GM10266 (cell line): ENCODE measurements around the gene FNDC11.

Experiments
- DNase-seq: peaks from one replicate; pipeline ENCODE4 v3.0.0; 2012; ENCODE audit errors: extremely low spot score
- TF ChIP-seq, protein P1 (sequence below): IDR thresholded peaks from 2 replicates; pipeline ENCODE4 v1.5.1; 2012; ENCODE audit warnings: mild to moderate bottlenecking, low read depth; ENCODE audit not compliant: control insufficient read depth, insufficient read depth; ENCODE audit errors: missing control alignments

FNDC11 gene, protein sequence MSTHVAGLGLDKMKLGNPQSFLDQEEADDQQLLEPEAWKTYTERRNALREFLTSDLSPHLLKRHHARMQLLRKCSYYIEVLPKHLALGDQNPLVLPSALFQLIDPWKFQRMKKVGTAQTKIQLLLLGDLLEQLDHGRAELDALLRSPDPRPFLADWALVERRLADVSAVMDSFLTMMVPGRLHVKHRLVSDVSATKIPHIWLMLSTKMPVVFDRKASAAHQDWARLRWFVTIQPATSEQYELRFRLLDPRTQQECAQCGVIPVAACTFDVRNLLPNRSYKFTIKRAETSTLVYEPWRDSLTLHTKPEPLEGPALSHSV

GRCh38 chr20:63553933-63554290, at the start of gene FNDC11:
TSS of gene FNDC11 (plus strand) at chr20:63554159. CDS start at chr20:63555664, 1,505 bp downstream.
- peak; percentile 73 for DNase-seq
- TF ChIP-seq, protein P1, sequence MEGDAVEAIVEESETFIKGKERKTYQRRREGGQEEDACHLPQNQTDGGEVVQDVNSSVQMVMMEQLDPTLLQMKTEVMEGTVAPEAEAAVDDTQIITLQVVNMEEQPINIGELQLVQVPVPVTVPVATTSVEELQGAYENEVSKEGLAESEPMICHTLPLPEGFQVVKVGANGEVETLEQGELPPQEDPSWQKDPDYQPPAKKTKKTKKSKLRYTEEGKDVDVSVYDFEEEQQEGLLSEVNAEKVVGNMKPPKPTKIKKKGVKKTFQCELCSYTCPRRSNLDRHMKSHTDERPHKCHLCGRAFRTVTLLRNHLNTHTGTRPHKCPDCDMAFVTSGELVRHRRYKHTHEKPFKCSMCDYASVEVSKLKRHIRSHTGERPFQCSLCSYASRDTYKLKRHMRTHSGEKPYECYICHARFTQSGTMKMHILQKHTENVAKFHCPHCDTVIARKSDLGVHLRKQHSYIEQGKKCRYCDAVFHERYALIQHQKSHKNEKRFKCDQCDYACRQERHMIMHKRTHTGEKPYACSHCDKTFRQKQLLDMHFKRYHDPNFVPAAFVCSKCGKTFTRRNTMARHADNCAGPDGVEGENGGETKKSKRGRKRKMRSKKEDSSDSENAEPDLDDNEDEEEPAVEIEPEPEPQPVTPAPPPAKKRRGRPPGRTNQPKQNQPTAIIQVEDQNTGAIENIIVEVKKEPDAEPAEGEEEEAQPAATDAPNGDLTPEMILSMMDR: no peak

DNA sequence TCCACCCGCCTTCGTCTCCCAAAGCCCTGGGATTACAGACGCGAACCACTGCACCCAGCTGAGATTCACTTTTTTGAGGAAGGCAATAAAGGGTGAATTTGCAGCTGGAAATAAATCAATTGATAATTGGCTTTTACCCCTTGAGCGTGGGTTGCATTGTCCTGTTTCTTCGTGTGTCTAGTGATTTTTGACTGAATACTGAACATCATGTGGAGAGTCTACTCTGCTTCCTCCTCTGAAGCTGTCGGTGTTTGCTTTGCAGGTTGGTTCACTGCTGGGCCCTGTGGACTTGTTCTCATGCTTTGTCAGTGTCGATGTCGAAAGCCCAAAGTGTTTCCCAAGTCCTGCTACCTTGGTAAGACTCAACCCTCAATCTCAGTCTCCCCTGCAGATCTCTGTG, 49.3 kb upstream of the FNDC11 start:
- DNase-seq: no peak
- TF ChIP-seq, protein P1: no peak

DNA sequence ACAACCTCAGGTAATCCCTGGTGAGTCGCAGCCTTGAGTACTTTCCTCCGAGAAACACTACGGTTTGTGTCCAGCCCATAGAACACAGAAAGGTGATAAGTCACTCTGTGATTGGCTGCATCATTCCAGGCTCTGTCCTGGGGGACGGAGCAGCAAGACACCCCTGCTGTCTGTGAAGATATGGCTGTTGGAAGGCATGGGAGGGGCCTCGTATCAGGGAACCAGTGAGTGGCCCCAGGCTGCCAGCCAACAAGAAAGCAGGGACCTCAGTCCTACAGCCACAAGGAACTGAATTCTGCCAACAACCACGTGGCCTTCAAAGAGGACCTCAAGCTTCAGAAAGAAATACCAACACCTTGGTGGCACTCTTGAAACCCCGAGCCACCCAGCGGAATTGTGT, 48.7 kb upstream of the FNDC11 start:
- DNase-seq: no peak
- TF ChIP-seq, protein P1: no peak

GRCh38 chr20:63505723-63506122, 48.2 kb upstream of the FNDC11 start:
- TF ChIP-seq, protein P1: no peak
- DNase-seq: no peak

DNA sequence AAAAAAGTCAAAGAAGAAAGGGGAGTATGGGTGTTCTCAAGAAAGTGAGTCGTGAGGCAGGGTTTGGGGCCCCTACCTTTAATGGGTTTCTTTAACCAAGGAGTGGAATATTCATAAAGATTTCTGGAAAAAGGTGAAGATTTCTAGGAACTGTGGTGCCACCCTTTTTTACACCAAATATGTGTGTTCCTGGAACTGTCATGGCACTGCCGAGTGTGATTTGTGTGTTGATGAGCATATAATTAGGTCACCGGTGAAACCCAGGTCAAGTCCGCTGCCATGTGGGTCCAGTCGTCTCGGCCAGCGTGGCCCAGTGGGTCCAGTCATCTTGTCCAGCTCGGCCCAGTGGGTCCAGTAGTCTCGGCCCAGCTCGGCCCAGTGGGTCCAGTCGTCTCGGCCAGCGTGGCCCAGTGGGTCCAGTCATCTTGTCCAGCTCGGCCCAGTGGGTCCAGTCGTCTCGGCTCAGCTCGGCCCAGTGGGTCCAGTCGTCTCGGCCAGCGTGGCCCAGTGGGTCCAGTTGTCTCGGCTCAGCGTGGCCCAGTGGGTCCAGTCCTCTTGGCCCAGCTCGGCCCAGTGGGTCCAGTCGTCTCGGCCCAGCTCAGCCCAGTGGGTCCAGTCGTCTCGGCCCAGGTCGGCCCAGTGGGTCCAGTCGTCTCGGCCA, 46.7 kb upstream of the FNDC11 start:
- no peak for DNase-seq
- TF ChIP-seq, protein P1: no peak

GRCh38 chr20:63508072-63508768, 45.7 kb upstream of the FNDC11 start:
- DNase-seq: no peak
- TF ChIP-seq, protein P1: no peak
